Chondrocyte (in vitro differentiated cells): ENCODE results near the gene TTC39A. TPM values are rescaled to one million over a fixed set of nuclear protein-coding genes. Genes with fewer than 3 reads are reported as not detected.

Experiments
- DNase-seq: peaks from one replicate; pipeline ENCODE4 v3.0.0; 2021; ENCODE audit warnings: mixed read lengths, low spot score
- H3K27ac Mint-ChIP-seq: one replicate; pipeline ENCODE4 v1.8.0; 2021; ENCODE audit warnings: mild to moderate bottlenecking, moderate library complexity, mixed read lengths; ENCODE audit not compliant: unreplicated experiment
- H3K27me3 Mint-ChIP-seq: 2 replicates; pipeline ENCODE4 v1.8.0; 2021; ENCODE audit warnings: low read depth, mixed read lengths
- H3K36me3 Mint-ChIP-seq: 2 replicates; pipeline ENCODE4 v1.8.0; 2021; ENCODE audit warnings: low read depth, mixed read lengths
- H3K4me1 Mint-ChIP-seq: 2 replicates; pipeline ENCODE4 v1.8.0; 2021; ENCODE audit warnings: low read depth, mild to moderate bottlenecking, mixed read lengths
- H3K4me3 Mint-ChIP-seq: one replicate; pipeline ENCODE4 v1.8.0; 2021; ENCODE audit warnings: mild to moderate bottlenecking, moderate library complexity, mixed read lengths; ENCODE audit not compliant: unreplicated experiment
- H3K9me3 Mint-ChIP-seq: 2 replicates; pipeline ENCODE4 v1.8.0; 2021; ENCODE audit warnings: low read depth, mixed read lengths
- total RNA-seq: library from RNA; stranded (reverse); gene quantifications from 3 replicates; pipeline ENCODE4 v1.2.1, GENCODE V29; 2021
- TF ChIP-seq, protein P1 (sequence below): fragments of 200-600 bp; sonication (generic); IDR thresholded peaks from 2 replicates; pipeline ENCODE4 v1.5.0; 2021; ENCODE audit warnings: antibody characterized with exemption, mild to moderate bottlenecking, moderate library complexity

TTC39A gene
- total RNA-seq, 1 donor from 2014 or later: 4.0 TPM

DNA sequence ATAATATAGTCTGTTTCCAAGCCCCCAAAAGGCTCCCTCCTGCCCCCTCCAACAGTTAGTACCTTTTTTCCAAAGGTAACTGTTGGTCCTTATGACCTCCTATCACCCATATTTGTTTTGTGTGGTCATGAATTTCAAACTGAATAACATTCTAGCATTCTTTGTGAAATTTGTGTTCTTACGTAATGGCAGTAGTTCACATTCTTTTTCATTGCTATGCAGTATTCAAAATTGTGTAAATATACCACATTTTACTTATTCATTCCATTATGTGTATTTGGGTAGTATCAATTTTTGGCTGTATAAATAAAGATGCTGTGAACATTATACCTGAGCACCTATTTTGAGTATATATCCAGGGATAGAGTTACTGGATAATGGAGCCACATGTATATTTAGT, 80.9 kb downstream of the TTC39A start:
- TF ChIP-seq, protein P1, sequence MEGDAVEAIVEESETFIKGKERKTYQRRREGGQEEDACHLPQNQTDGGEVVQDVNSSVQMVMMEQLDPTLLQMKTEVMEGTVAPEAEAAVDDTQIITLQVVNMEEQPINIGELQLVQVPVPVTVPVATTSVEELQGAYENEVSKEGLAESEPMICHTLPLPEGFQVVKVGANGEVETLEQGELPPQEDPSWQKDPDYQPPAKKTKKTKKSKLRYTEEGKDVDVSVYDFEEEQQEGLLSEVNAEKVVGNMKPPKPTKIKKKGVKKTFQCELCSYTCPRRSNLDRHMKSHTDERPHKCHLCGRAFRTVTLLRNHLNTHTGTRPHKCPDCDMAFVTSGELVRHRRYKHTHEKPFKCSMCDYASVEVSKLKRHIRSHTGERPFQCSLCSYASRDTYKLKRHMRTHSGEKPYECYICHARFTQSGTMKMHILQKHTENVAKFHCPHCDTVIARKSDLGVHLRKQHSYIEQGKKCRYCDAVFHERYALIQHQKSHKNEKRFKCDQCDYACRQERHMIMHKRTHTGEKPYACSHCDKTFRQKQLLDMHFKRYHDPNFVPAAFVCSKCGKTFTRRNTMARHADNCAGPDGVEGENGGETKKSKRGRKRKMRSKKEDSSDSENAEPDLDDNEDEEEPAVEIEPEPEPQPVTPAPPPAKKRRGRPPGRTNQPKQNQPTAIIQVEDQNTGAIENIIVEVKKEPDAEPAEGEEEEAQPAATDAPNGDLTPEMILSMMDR: no peak
- Mint-ChIP-seq H3K36me3 (no peaks in the 10 kb centered on the region), H3K4me3 (no peak overlapping the region), H3K4me1 (peaks cover 43% of the 10 kb centered on the region), H3K27me3 (no peaks in the 10 kb centered on the region), H3K9me3 (no peaks in the 10 kb centered on the region), H3K27ac (no peak overlapping the region)
- DNase-seq: no peak

DNA sequence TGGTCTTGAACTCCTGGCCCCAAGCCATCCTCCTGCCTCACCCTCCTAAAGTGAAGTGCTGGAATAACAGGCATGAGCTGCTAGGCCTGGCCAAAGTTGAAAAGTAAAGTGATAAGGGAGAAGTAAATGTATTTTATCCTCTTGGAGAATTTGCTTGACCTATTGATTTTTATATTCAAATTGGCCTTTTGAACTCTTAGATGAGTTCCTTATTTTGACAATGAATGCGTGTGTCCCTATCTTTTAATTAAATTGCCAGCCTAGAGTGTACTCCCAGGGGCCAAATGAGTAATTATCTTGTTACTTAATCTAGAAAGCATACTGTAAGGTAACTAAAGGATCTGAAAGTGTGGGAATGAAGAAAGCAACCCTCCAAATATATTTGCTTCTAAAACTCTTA, 82.9 kb downstream of the TTC39A start:
- no peaks in the 10 kb centered on the region for H3K9me3 Mint-ChIP-seq
- H3K27ac Mint-ChIP-seq: no peak overlapping the region
- H3K4me1 Mint-ChIP-seq: peaks cover 45% of the 10 kb centered on the region
- TF ChIP-seq, protein P1: no peak
- no peaks in the 10 kb centered on the region for H3K36me3 Mint-ChIP-seq
- no peaks in the 10 kb centered on the region for H3K27me3 Mint-ChIP-seq
- H3K4me3 Mint-ChIP-seq: no peak overlapping the region
- no peak for DNase-seq

DNA sequence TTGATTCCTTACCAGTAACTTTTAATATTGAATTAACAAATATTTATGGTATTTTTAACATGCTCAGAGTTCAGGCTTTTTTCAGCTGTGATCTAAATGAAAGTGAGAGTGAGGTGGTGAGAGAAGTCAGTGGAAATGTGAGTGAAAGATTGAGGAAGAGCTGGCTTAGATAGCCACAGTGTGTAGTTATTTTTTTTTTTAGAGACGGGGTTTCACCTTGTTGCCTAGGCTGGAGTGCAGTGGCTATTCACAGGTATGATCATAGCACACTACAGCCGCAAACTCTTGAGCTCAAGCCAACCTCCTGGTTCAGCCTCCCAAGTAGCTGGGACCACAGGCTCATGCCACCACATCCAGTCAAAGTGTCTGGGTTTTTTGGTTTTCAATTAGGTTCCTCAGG, 83.3 kb downstream of the TTC39A start:
- no peaks in the 10 kb centered on the region for H3K36me3 Mint-ChIP-seq
- H3K27ac Mint-ChIP-seq: no peak overlapping the region
- DNase-seq: no peak
- no peaks in the 10 kb centered on the region for H3K27me3 Mint-ChIP-seq
- H3K9me3 Mint-ChIP-seq: no peaks in the 10 kb centered on the region
- peaks cover 41% of the 10 kb centered on the region for H3K4me1 Mint-ChIP-seq
- no peak overlapping the region for H3K4me3 Mint-ChIP-seq
- TF ChIP-seq, protein P1: no peak

DNA sequence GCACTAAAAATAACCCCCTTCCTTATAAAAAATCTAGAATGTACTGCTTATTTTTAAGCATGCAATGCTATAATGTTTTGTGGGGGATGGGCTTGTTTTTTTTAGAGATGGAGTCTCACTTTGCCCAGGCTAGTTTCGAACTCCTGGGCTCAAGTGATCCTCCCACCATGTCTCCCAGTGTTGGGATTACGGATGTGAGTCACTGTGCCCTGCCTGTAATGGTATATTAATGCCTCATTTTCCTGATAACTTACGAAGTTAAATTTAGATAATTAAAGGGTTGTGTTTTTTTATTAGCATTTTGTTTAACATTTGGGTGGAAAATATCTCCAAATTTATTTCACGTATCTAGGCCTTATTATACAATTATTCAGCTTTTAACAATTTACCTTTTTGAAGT, 87.8 kb downstream of the TTC39A start:
- DNase-seq: no peak
- peaks cover 51% of the 10 kb centered on the region for H3K4me1 Mint-ChIP-seq
- H3K9me3 Mint-ChIP-seq: no peaks in the 10 kb centered on the region
- TF ChIP-seq, protein P1: no peak
- H3K36me3 Mint-ChIP-seq: no peaks in the 10 kb centered on the region
- no peak overlapping the region for H3K27ac Mint-ChIP-seq
- H3K27me3 Mint-ChIP-seq: no peaks in the 10 kb centered on the region
- no peak overlapping the region for H3K4me3 Mint-ChIP-seq

DNA sequence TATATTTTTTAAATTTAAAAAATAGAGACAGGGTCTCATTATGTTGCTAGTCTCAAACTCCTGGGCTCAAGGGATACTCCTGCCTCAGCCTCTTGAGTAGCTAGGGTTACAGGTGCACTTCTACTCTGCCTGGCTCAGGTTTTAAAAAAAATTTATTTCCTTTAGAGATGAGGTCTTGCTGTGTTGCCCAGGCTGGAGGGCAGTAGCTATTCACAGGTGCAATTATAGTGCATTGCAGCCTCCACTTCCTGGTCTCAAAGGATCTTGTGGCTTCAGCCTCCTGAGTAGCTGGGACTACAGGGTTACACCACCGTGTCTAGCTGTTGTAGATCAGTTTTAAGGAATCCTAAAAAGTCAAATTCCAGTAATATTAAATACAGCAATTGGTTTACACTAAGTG, 89.2 kb downstream of the TTC39A start:
- TF ChIP-seq, protein P1: no peak
- Mint-ChIP-seq H3K4me1 (peaks cover 39% of the 10 kb centered on the region), H3K9me3 (no peaks in the 10 kb centered on the region), H3K4me3 (no peak overlapping the region), H3K36me3 (no peaks in the 10 kb centered on the region), H3K27ac (no peak overlapping the region), H3K27me3 (no peaks in the 10 kb centered on the region)
- DNase-seq: no peak
